ENCODE results near the gene BIK. TPM values are rescaled to one million over a fixed set of nuclear protein-coding genes. Genes with fewer than 3 reads are reported as not detected.

BIK gene
- total and polyA plus RNA-seq, 7 experiments from 2014 or later = 1.1 to 4.3 (median 1.6) TPM

DNA sequence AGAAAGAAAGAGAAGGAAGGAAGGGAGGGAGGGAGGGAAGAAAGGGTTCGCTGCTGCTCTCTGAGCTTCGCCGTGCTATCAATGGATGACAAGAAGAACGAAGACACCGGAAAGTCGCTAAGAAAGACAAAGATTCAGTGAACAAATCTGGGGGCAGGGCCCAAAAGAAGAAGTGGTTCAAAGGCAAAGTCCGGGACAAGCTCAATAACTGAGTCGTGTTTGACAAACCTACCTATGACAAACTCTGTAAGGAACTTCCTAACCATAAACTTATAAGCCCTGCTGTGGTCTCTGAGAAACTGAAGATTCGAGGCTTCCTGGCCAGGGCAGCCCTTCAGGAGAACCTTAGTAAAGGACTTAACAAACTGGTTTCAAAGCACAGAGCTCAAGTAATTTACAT, 18.5 kb upstream of the BIK start:
- Histone ChIP-seq H3K36me3 (ENCODE audit: control insufficient read depth in 2 of 3, insufficient read depth in 3 of 3, low read length in 3 of 3) (no peaks in the 10 kb centered on the region), H3K4me1 (ENCODE audit: control insufficient read depth in 2 of 2, insufficient read depth in 2 of 2, low read length in 2 of 2) (peaks cover 0 to 8% of the 10 kb centered on the region in 2 donors), H3K4me3 (ENCODE audit: low read length) (no peak overlapping the region), H3K27me3 (ENCODE audit: control insufficient read depth in 2 of 2, insufficient read depth in 2 of 2, low read length in 2 of 2) (no peaks in the 10 kb centered on the region), H3K27ac (ENCODE audit: low read depth, low read length) (no peak overlapping the region), H3K9me3 (ENCODE audit: control insufficient read depth in 2 of 3, low read length in 3 of 3) (peaks cover 0 to 11% (median 0%) of the 10 kb centered on the region in 3 experiments)
- Mint-ChIP-seq H3K27me3 (no peaks in the 10 kb centered on the region), H3K27ac (peak overlapping the region in 1 of 9 donors; percentile 22), H3K4me3 (no peak overlapping the region), H3K9me3 (peaks cover 3 to 14% (median 6%) of the 10 kb centered on the region in 11 donors), H3K4me1 (peaks cover 6 to 17% (median 13%) of the 10 kb centered on the region in 7 donors), H3K36me3 (peaks cover 0 to 5% (median 4%) of the 10 kb centered on the region in 5 donors)
- ChIA-PET POLR2A (no interaction called here), CTCF (no interaction called here)
- no peak for ATAC-seq
- no peak for DNase-seq
- intact Hi-C loops (cut with micrococcal nuclease) = loop anchor here in 1 of 2 donors (5.0 kb wide), 1 partner anchor 310 kb away; no protein-coding TSS in a partner anchor

GRCh38 chr22:43094085-43094484, 16.5 kb upstream of the BIK start:
- CTCF ChIA-PET = no interaction called here
- H3K27me3 Mint-ChIP-seq = no peaks in the 10 kb centered on the region
- Histone ChIP-seq H3K36me3 (ENCODE audit: control insufficient read depth in 2 of 3, insufficient read depth in 3 of 3, low read length in 3 of 3) (no peaks in the 10 kb centered on the region), H3K27ac (ENCODE audit: low read depth, low read length) (no peak overlapping the region), H3K4me1 (ENCODE audit: control insufficient read depth in 2 of 2, insufficient read depth in 2 of 2, low read length in 2 of 2) (peaks cover 0 to 4% of the 10 kb centered on the region in 2 donors), H3K9me3 (ENCODE audit: control insufficient read depth in 2 of 3, low read length in 3 of 3) (peaks cover 0 to 12% (median 0%) of the 10 kb centered on the region in 3 experiments), H3K4me3 (ENCODE audit: low read length) (no peak overlapping the region), H3K27me3 (ENCODE audit: control insufficient read depth in 2 of 2, insufficient read depth in 2 of 2, low read length in 2 of 2) (no peaks in the 10 kb centered on the region)
- peaks cover 3 to 14% (median 6%) of the 10 kb centered on the region in 11 donors for H3K9me3 Mint-ChIP-seq
- ATAC-seq (peak; percentile 39), DNase-seq (no peak)
- peaks cover 3 to 9% (median 6%) of the 10 kb centered on the region in 7 donors for H3K4me1 Mint-ChIP-seq
- no peak overlapping the region for H3K4me3 Mint-ChIP-seq
- H3K27ac Mint-ChIP-seq = no peak overlapping the region
- intact Hi-C loops (cut with micrococcal nuclease) = loop anchor here in 1 of 2 donors (5.0 kb wide), 1 partner anchor 312 kb away; no protein-coding TSS in a partner anchor
- H3K36me3 Mint-ChIP-seq = peaks cover 0 to 5% (median 4%) of the 10 kb centered on the region in 5 donors
- POLR2A ChIA-PET = no interaction called here

DNA sequence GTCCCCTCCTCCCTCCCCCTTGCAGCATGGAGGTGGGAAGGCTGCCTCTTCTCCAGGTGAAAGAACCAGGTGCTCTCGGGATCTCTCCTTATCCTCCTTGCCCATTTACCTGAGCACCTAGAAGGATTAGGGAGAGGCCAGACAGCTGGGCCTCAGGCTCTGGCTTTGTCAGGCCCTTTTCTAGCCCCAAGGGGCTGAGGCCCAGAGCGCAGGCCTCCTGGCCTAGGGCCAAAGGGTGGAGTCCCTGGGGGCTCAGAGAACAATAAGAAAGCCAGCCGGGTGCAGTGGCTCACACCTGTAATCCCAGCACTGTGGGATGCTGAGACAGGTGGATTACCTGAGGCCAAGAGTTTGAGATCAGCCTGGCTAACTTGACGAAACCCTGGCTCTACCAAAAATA, 16.0 kb upstream of the BIK start:
- Mint-ChIP-seq H3K36me3 (peaks cover 0 to 5% (median 4%) of the 10 kb centered on the region in 5 donors), H3K4me3 (no peak overlapping the region), H3K27me3 (no peaks in the 10 kb centered on the region), H3K9me3 (peaks cover 3 to 14% (median 6%) of the 10 kb centered on the region in 11 donors), H3K27ac (no peak overlapping the region), H3K4me1 (peaks cover under 1 to 7% (median 6%) of the 10 kb centered on the region in 7 donors)
- Histone ChIP-seq H3K4me1 (ENCODE audit: control insufficient read depth in 2 of 2, insufficient read depth in 2 of 2, low read length in 2 of 2) (peaks cover 0 to 4% of the 10 kb centered on the region in 2 donors), H3K4me3 (ENCODE audit: low read length) (no peak overlapping the region), H3K27ac (ENCODE audit: low read depth, low read length) (no peak overlapping the region), H3K9me3 (ENCODE audit: control insufficient read depth in 2 of 3, low read length in 3 of 3) (peaks cover 0 to 12% (median 0%) of the 10 kb centered on the region in 3 experiments), H3K36me3 (ENCODE audit: control insufficient read depth in 2 of 3, insufficient read depth in 3 of 3, low read length in 3 of 3) (no peaks in the 10 kb centered on the region), H3K27me3 (ENCODE audit: control insufficient read depth in 2 of 2, insufficient read depth in 2 of 2, low read length in 2 of 2) (no peaks in the 10 kb centered on the region)
- intact Hi-C loops (cut with micrococcal nuclease) = loop anchor here in 1 of 2 donors (5.0 kb wide), 1 partner anchor 312 kb away; no protein-coding TSS in a partner anchor
- DNase-seq (no peak), ATAC-seq (no peak)
- CTCF ChIA-PET = no interaction called here
- POLR2A ChIA-PET = no interaction called here

DNA sequence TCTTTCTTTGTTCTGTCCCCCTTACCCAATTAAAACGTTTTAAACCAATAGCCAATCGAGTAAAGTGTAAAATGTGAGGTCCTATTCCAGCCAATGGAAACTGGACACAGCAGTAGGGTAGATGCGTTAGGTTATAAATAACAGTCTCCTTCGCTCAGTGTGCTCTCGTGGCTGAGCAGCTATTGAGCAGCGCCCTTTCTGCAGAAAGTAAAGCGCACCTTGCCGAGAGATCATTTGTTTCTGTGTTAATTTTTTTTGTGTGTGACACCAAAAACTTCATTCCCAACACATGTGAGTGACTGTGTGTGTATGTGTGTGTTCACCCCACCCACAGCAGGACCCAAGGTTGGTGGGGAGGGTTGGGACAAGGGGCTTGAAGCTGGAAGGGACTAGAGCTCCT, 14.1 kb upstream of the BIK start:
- CTCF ChIA-PET = no interaction called here
- DNase-seq (no peak), ATAC-seq (no peak)
- Mint-ChIP-seq H3K4me3 (no peak overlapping the region), H3K27ac (no peak overlapping the region), H3K36me3 (peaks cover 0 to 5% (median 4%) of the 10 kb centered on the region in 5 donors), H3K27me3 (no peaks in the 10 kb centered on the region), H3K4me1 (peaks cover 0 to 6% (median 0%) of the 10 kb centered on the region in 7 donors), H3K9me3 (peaks cover 3 to 14% (median 6%) of the 10 kb centered on the region in 11 donors)
- Histone ChIP-seq H3K27me3 (ENCODE audit: control insufficient read depth in 2 of 2, insufficient read depth in 2 of 2, low read length in 2 of 2) (no peaks in the 10 kb centered on the region), H3K9me3 (ENCODE audit: control insufficient read depth in 2 of 3, low read length in 3 of 3) (peaks cover 0 to 12% (median 0%) of the 10 kb centered on the region in 3 experiments), H3K36me3 (ENCODE audit: control insufficient read depth in 2 of 3, insufficient read depth in 3 of 3, low read length in 3 of 3) (no peaks in the 10 kb centered on the region), H3K4me3 (ENCODE audit: low read length) (no peak overlapping the region), H3K27ac (ENCODE audit: low read depth, low read length) (no peak overlapping the region), H3K4me1 (ENCODE audit: control insufficient read depth in 2 of 2, insufficient read depth in 2 of 2, low read length in 2 of 2) (no peaks in the 10 kb centered on the region)
- POLR2A ChIA-PET = no interaction called here
- intact Hi-C loops (cut with micrococcal nuclease) = no loop called here

- no peak overlapping the region for H3K4me3 Mint-ChIP-seq
- H3K4me1 Mint-ChIP-seq = peaks cover 0 to 6% (median 0%) of the 10 kb centered on the region in 7 donors
- peaks cover 0 to 12% (median 0%) of the 10 kb centered on the region in 3 experiments for H3K9me3 ChIP-seq (ENCODE audit: control insufficient read depth in 2 of 3, low read length in 3 of 3)
- ATAC-seq = no peak
- no peak overlapping the region for H3K4me3 ChIP-seq (ENCODE audit: low read length)
- H3K27me3 ChIP-seq (ENCODE audit: control insufficient read depth in 2 of 2, insufficient read depth in 2 of 2, low read length in 2 of 2) = no peaks in the 10 kb centered on the region
- H3K27ac Mint-ChIP-seq = no peak overlapping the region
- H3K27ac ChIP-seq (ENCODE audit: low read depth, low read length) = no peak overlapping the region
- POLR2A ChIA-PET = interaction anchor here (1.1 kb wide), 1 partner anchor 12 kb away, joined by 3 read pairs; the partner anchor contains the start of gene BIK
- DNase-seq = no peak
- H3K27me3 Mint-ChIP-seq = no peaks in the 10 kb centered on the region
- H3K36me3 Mint-ChIP-seq = peaks cover 0 to 5% (median 4%) of the 10 kb centered on the region in 5 donors
- CTCF ChIA-PET = no interaction called here
- peaks cover 3 to 14% (median 6%) of the 10 kb centered on the region in 11 donors for H3K9me3 Mint-ChIP-seq
- no peaks in the 10 kb centered on the region for H3K4me1 ChIP-seq (ENCODE audit: control insufficient read depth in 2 of 2, insufficient read depth in 2 of 2, low read length in 2 of 2)
- no peaks in the 10 kb centered on the region for H3K36me3 ChIP-seq (ENCODE audit: control insufficient read depth in 2 of 3, insufficient read depth in 3 of 3, low read length in 3 of 3)
- intact Hi-C loops (cut with micrococcal nuclease) = no loop called here
These were observed 12.2 kb upstream of the BIK start for GRCh38 chr22:43098356-43098755.

DNA sequence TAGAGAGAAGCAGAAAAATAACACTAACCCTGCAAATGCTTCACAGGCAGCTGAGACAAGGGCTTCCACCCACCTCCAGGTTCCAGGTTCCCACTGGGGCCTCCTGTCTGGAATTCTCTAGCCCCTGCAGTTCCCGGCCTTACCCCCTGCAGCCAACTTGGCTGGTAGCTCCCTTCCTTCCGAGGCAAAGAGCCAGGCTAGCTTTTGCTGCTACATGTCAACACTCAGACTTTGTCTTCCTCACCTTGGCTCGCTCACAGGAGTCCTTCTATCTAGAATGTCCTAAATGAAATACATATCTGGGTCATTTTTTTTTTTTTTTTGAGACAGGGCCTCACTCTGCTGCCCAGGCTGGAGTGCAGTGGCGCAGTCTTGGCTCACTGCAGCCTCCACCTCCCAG, 11.5 kb upstream of the BIK start:
- Histone ChIP-seq H3K4me3 (ENCODE audit: low read length) (no peak overlapping the region), H3K9me3 (ENCODE audit: control insufficient read depth in 2 of 3, low read length in 3 of 3) (peaks cover 0 to 12% (median 0%) of the 10 kb centered on the region in 3 experiments), H3K36me3 (ENCODE audit: control insufficient read depth in 2 of 3, insufficient read depth in 3 of 3, low read length in 3 of 3) (no peaks in the 10 kb centered on the region), H3K27ac (ENCODE audit: low read depth, low read length) (no peak overlapping the region), H3K27me3 (ENCODE audit: control insufficient read depth in 2 of 2, insufficient read depth in 2 of 2, low read length in 2 of 2) (no peaks in the 10 kb centered on the region), H3K4me1 (ENCODE audit: control insufficient read depth in 2 of 2, insufficient read depth in 2 of 2, low read length in 2 of 2) (no peaks in the 10 kb centered on the region)
- intact Hi-C loops (cut with micrococcal nuclease) = no loop called here
- peaks cover 0 to 5% (median 4%) of the 10 kb centered on the region in 5 donors for H3K36me3 Mint-ChIP-seq
- H3K27ac Mint-ChIP-seq = no peak overlapping the region
- H3K9me3 Mint-ChIP-seq = peaks cover 3 to 14% (median 6%) of the 10 kb centered on the region in 11 donors
- no peak for ATAC-seq
- ChIA-PET POLR2A (interaction anchor here (1.1 kb wide), 1 partner anchor 11 kb away, joined by 3 read pairs; the partner anchor contains the start of gene BIK), CTCF (no interaction called here)
- no peaks in the 10 kb centered on the region for H3K27me3 Mint-ChIP-seq
- peaks cover 3 to 10% (median 5%) of the 10 kb centered on the region in 7 donors for H3K4me1 Mint-ChIP-seq
- H3K4me3 Mint-ChIP-seq = no peak overlapping the region
- DNase-seq = no peak

- Histone ChIP-seq H3K27ac (ENCODE audit: low read depth, low read length) (no peak overlapping the region), H3K27me3 (ENCODE audit: control insufficient read depth in 2 of 2, insufficient read depth in 2 of 2, low read length in 2 of 2) (no peaks in the 10 kb centered on the region), H3K4me1 (ENCODE audit: control insufficient read depth in 2 of 2, insufficient read depth in 2 of 2, low read length in 2 of 2) (no peaks in the 10 kb centered on the region), H3K4me3 (ENCODE audit: low read length) (no peak overlapping the region), H3K9me3 (ENCODE audit: control insufficient read depth in 2 of 3, low read length in 3 of 3) (peaks cover 0 to 12% (median 0%) of the 10 kb centered on the region in 3 experiments), H3K36me3 (ENCODE audit: control insufficient read depth in 2 of 3, insufficient read depth in 3 of 3, low read length in 3 of 3) (no peaks in the 10 kb centered on the region)
- peak overlapping the region in 1 of 9 donors; percentile 22 for H3K27ac Mint-ChIP-seq
- DNase-seq (no peak), ATAC-seq (no peak)
- ChIA-PET CTCF (no interaction called here), POLR2A (no interaction called here)
- intact Hi-C loops (cut with micrococcal nuclease) = no loop called here
- peaks cover 3 to 14% (median 6%) of the 10 kb centered on the region in 11 donors for H3K9me3 Mint-ChIP-seq
- no peak overlapping the region for H3K4me3 Mint-ChIP-seq
- H3K36me3 Mint-ChIP-seq = peaks cover 0 to 5% (median 4%) of the 10 kb centered on the region in 5 donors
- H3K27me3 Mint-ChIP-seq = no peaks in the 10 kb centered on the region
- peaks cover 3 to 15% (median 6%) of the 10 kb centered on the region in 7 donors for H3K4me1 Mint-ChIP-seq
These were observed 10.3 kb upstream of the BIK start for GRCh38 chr22:43100225-43100624.
